Stimulated activated CD4-positive, alpha-beta T cell treated with anti-CD3 and anti-CD28 coated beads, Interleukin-15, amount 100 ng/mL, for 24 hours (primary cell): ENCODE measurements around the gene ZBTB42.
A peak's percentile ranks its signal among the peaks of the same experiment; 100 is the strongest.

Experiments
- DNase-seq: peaks from one replicate; pipeline ENCODE4 v3.0.0-alpha.2; 2020

Gene ZBTB42

GRCh38 chr14:104770072-104770579 lies 30.8 kb upstream of the ZBTB42 start:
- no peak for DNase-seq

- peak; percentile 41 for DNase-seq
These were observed 30.0 kb upstream of the ZBTB42 start for GRCh38 chr14:104770851-104771272.

- no peak for DNase-seq
These were observed 29.5 kb upstream of the ZBTB42 start for GRCh38 chr14:104771374-104771773.

- DNase-seq, result no peak
These were observed 28.8 kb upstream of the ZBTB42 start for GRCh38 chr14:104771918-104772706.

- no peak for DNase-seq
These were observed 28.0 kb upstream of the ZBTB42 start for GRCh38 chr14:104772707-104773504.

- DNase-seq, result no peak
These were observed 27.1 kb upstream of the ZBTB42 start for GRCh38 chr14:104773505-104774452.

GRCh38 chr14:104774453-104775072 lies 26.3 kb upstream of the ZBTB42 start:
- no peak for DNase-seq

GRCh38 chr14:104775073-104775489 lies 25.8 kb upstream of the ZBTB42 start:
- no peak for DNase-seq

GRCh38 chr14:104776481-104776880 lies 24.4 kb upstream of the ZBTB42 start:
- DNase-seq, result no peak

- no peak for DNase-seq
These were observed 23.7 kb upstream of the ZBTB42 start for GRCh38 chr14:104776961-104777807.

GRCh38 chr14:104777808-104778249 lies 23.1 kb upstream of the ZBTB42 start:
- no peak for DNase-seq

- no peak for DNase-seq
These were observed 22.1 kb upstream of the ZBTB42 start for GRCh38 chr14:104778694-104779331.

GRCh38 chr14:104779776-104780512 lies 21.0 kb upstream of the ZBTB42 start:
- DNase-seq, result no peak

- no peak for DNase-seq
These were observed 20.3 kb upstream of the ZBTB42 start for GRCh38 chr14:104780513-104781030.

- DNase-seq, result no peak
These were observed 19.4 kb upstream of the ZBTB42 start for GRCh38 chr14:104781271-104782077.

GRCh38 chr14:104782086-104782807 lies 18.7 kb upstream of the ZBTB42 start:
- no peak for DNase-seq

GRCh38 chr14:104782808-104783139 lies 18.1 kb upstream of the ZBTB42 start:
- DNase-seq, result no peak
